Measurements from ENCODE around the gene IGFBP5.

Gene IGFBP5

DNA sequence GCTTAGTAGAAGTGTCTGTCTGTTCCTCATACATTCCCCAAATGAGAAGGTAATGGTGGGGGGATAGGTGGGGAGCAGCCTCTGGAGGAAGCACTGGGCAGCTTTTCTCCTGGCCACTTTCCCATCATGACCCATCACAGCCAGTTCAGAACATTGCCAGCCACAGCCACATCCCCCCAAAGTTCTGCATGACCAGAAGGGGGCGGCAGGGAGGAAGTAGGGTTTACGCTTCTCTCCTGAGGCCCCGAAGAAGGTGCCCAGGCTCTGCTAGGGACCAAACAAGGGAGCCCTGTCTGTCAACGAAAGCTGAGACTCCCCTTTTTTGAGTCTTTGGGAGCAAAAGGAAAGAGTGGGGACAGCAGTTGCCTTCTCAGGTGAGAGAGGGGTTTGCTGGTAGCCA lies 7.7 kb downstream of the IGFBP5 start:
- DNase-seq (ENCODE audit: low read depth): no peak

DNA sequence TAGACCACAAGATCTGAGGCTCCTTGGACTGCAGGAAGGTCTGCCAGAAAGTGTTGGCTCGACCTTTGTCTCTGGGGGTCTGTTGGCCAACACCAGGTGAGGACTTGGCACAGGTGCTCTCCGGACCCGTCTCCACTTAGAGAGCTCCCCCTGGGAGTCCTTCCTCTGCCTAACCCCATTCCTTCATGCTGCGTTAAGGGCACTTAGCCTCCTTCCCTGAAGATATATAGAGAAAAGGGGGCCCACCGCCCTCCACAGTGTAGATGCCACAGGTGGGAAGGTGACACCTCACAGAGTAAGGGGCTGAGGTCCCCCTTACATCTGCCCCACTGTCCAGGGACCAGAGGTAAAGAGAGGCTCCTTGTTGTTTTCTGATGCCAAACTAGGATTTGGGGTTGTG lies 8.2 kb downstream of the IGFBP5 start:
- DNase-seq (ENCODE audit: low read depth): no peak

DNA sequence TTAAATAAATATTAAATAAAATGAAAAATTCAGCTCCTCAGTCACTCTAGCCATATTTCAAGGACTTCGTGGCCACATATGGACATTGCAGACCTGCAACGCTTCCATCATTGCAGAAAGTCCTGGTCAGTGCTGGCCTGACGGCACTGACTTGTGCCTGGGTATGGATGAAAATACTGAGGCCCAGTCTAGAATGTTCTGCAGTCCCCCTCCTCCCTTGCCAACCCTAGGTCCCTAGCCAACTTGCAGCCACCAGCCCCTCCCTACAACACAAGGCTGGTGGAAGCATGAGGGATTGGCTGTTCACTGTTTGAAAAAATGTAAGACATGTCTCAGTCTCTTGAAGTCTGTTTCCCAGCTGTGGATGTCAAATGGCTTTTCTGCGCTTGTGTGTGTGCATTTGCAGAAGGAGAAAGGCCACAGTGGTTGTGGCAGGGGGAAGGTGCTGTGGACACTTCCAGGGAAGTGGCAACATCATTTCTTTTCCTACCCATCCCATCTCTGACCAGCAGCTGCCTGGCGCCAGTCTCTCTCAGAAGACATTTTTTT lies 9.9 kb downstream of the IGFBP5 start:
- no peak for DNase-seq (ENCODE audit: low read depth)

DNA sequence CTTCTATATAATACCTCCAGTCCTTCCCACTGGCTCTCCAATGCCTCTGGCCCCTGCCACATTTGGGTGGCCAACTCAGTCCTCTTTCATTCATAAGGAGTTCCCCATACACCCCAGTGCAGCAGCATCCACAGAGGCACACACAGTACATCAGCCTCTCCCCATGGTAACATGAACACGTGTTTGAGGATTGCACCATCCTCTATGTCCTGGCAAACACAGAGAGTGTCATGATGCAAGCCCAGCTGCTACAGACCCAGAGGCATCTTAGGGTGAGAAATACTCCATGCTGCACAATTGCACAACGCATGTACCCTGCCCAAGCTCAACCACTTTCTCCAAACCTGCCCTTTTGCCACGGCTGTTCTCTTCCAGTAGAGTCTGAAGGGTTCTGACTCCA lies 11.5 kb downstream of the IGFBP5 start:
- peak; percentile 94 for DNase-seq (ENCODE audit: low read depth)

DNA sequence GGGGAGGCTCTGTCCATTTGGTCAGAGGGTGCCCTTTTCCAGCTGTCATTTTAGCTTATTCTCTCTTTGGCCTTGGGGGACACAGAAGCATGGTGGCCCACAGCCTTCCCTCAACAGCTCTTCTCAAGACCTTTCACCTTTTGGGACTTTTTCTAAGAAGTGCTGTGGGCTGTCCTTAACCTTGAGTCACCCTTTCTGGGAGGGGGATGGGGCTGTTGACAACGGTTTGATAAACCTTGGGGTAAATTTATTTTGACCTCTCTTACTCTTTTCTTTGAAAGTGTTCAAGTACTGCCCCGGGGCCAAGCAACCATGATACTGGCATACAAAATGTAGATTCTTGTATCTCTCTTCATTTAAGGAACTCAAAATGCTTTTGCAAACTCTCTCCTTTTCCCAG lies 13.7 kb downstream of the IGFBP5 start:
- no peak for DNase-seq (ENCODE audit: low read depth)

DNA sequence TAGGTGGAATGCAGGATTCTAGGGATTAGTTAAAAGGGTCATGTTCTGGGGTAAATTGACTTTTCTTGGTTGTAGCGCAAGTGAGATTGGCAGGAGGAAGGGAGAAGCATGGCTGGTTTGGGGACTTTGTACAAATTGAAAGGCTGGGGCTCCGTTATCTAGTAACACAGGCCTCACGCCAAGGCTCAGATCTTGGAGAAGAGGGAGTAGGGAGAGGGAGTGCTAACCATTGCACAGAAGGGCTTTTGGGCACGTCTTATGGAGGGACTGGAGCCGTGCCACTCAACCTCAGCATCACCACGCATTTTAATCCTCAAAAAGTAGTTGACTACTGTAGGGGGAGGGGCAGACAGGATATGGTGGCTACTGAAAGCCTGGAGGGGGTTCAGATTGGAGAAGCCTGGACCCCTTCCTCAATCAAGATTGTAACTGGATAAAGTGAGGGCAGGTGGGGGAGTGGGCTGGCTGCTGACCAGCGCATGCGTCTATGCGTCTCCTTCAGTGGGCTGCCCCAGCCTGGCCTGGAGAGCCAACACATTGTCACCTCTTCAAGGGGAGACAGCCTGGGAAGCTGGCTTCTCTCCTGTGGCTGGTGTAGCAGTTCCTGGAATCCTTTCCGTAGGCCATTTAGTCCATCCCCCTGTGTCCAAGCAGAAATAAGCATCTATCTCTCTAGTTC lies 14.3 kb downstream of the IGFBP5 start:
- no peak for DNase-seq (ENCODE audit: low read depth)

DNA sequence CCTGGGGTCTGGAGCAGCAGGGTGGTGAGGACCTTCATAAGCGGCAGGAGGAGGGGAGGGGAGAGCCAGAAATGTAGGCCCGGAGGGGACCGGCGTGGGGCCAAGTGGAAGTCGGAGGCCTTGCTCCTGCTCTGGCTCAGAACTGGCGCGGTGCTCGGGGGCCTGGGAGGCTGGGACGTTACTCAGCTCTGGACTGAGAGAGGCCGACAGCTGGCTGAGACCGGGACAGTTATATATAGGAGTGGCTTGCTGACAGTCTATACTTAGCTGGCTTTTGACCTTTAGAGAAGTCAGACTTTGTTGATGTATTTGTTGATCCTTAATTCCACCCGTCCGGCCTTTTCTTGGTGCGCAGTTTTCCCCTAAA lies 15.7 kb downstream of the IGFBP5 start:
- DNase-seq (ENCODE audit: low read depth): no peak

DNA sequence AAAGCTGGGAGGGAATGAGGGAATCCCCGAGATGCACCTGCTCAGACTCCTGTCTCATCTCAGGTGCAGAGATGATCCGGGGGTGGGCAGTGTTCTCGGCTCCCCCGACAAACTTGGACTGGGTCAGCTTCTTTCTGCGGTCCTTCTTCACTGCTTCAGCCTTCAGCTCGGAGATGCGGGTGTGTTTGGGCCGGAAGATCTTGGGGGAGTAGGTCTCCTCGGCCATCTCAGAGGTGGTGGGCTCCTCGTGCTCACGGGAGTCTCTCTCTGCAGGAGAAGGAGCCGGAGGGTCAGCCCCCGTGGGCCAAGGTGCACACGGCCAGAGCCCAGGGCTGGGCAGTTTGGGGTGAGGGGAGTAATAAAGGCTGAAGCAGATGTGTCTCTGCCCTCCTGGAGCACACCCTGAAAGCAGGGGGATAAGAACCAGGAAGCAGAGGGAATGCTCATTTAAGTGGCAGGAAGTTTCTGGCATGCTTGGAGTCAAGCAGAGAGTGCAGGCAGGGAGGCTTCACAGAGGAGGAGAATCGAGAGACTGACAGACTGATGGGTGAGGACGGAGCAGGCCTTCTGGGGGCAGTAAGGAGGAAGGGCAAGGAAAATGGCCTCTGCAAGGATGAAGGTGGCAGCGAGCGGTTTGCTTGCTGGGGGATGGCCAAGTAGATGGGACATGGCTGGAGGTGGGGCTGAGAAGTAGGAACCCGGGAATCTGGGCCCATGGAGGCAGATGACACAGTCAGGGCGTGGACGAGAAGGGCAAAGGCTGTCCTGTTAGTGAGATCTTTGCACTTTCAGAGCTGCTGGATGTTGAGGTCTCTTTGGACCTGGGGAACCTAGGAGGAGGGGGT lies 16.3 kb downstream of the IGFBP5 start:
- DNase-seq (ENCODE audit: low read depth): no peak

DNA sequence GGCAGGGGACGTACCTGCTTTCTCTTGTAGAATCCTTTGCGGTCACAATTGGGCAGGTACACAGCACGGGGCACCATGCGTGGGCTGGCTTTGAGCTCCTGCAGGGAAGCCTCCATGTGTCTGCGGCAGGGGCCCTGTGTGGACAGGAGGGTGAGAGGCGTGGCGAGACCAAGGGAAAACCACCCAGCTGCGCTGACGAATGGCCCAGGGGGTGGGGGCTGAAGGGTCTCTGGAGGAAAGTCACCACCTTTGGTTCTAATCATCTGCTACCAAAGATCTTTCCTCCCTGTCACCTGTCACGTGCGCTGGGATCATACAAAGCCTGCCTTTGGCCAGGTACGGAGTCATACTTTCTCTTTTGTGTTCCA lies 17.3 kb downstream of the IGFBP5 start:
- DNase-seq (ENCODE audit: low read depth): no peak

DNA sequence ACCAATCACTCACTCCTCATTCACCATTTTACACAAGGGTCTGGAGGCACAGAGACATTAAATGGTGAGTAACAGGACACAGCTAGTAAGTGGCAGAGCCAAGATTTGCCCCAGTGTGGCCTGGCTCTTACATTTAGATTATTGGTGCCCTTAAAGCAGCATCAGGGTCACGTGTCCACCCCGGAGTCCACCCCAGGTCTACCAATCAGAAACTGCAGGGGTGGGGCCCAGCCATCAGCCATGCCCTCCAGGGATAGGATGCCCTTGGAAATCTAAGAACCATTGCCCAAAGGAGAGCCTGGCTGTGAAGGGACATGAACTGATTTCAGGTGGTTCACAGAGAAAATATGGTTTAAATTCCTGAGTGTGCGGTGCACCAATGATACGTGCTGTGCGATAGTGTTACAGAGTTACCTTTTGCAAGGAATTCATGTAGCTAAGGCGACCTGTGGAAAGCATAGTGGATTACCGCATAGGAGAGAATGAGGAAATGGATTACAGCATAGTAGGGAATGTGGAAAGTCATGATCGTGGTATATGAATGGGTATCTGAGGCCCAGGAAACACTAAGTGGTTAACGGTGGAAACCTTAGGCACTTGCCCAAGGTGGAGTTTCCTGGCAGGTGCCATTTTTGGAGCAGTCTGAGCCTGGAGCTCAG lies 17.8 kb downstream of the IGFBP5 start:
- DNase-seq (ENCODE audit: low read depth): no peak

DNA sequence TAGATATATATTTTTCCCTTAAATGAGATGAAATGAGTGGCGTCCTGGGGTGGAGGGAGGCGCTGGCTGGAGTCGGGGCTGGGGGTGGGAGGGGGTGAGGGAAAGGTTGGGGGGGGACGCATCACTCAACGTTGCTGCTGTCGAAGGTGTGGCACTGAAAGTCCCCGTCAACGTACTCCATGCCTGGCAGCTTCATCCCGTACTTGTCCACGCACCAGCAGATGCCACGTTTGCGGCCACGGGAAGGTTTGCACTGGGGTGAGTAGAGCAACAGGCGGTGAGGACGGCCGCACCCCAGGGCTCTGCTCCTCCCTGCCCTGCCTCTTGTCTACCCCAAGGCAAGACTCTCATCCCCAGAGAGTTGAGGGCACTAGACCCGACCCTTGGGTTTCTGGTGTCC lies 18.7 kb downstream of the IGFBP5 start:
- no peak for DNase-seq (ENCODE audit: low read depth)

DNA sequence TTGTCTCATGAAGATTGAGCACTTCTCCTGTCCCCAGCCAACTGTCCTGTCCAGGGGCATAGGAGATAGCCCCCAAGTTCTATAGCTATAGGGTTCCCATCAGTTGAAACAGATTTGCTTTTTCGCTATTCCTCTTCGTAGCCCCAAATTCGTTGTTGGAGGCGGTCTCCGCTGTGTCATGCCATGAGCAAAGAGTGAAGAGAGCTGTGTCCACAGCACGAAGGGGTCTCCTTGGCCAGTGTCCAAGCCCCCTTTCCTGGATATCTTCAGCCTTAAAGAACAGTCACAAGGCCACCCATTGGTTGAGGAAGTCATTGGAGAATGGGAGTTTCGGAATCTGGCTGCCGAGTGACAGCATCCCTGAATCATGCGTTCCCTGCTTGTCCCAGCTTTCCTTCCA lies 21.0 kb downstream of the IGFBP5 start:
- DNase-seq (ENCODE audit: low read depth): no peak

DNA sequence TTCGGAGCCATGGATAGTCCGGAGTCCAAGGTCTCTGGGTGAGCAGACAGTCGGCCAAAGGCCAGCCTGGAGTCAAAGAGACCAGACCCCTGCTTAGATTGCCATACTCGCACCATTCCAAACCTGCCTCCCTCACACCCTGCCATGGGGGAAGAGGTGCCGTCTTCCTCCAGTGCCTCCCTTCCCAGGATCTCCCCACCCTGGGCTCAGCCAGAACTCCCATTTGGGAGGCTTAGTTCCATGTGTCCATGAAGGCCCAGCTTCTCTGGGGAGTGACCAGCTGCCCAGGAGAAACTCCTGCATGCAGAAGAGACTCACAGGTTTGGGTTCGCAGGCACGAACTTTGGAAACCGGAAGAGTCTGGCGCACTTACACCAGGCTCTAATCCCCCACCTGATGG lies 21.7 kb downstream of the IGFBP5 start:
- no peak for DNase-seq (ENCODE audit: low read depth)

DNA sequence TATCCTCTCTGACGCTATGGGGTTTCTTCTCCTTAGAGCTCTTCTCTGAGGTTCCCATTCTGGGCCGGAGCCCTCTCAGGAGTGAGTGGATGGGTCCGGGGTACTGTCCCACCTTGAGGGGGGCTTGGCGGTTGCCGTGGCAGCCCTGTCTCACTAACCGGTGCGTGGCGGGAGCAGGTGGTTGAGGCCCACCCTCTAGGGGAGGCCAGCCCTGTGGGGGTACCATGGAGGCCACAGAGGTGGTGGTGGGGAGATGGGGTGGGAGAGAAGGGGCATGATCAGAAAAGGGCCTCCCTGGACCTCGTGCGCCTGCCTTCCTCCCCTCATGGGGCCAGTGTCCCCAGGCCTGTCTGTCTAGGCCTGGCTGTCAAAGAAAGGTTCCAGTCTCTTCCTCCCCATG lies 22.3 kb downstream of the IGFBP5 start:
- DNase-seq (ENCODE audit: low read depth): no peak

DNA sequence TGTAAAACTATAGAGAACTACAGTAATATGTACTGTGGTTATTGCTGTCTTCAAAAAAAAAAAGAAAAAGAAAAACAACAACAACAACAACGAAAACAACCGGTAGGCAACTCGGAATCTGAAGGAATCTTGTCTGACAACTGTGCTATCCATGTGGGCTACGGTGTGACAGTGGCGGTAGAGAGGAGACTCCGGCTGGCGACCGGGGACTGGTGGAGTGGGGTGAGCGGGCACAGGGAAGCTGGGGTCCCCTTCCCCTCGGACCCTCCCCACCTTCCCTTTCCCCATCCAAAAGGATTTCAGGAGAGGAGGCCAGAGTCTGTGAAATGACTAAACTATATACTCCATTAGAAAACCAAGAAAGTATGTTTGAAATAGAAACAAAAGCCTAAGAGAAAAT lies 22.9 kb downstream of the IGFBP5 start:
- DNase-seq (ENCODE audit: low read depth): no peak

DNA sequence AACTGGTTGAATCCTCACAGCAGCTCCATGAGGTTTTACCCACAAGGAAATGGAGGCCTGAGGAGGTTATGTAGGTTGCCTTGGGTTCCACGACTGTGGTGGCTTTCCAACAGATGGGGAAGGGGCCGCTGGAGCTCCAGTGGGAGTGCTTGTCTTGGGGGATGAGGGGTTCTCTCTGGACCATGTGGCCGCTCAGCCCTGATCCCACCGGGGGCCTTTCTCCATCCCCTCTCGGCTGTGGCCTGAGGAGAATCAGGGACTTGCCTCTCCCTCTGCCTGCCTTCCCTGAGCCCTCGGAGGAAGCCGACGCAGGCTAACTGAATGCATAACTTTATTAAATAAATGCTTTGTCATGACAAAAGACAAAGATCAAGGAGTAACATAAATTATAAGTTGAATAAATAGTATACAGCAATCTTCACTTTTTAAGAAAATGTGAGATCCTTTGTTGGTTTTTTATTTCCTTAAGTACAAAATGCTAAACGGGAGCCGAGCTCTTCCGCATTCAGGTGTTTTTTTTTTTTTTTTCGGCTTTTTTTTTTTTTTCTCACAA lies 23.5 kb downstream of the IGFBP5 start:
- no peak for DNase-seq (ENCODE audit: low read depth)

DNA sequence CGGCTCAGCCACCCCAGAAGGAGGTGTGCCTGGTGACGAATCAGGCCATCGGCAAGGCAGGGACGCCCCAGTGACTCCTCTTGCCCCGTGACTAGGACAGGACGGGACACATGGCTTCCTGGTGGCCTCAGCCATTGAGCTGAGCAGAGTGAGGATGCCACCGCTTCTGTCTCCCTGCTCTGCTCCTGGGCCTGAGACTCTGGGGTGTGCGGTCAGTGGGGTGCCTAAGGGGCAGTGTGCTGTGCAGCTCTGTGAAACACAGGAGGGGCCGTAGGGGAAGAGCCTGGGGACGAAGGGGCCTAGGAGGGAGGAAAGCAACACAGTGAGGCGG lies 24.3 kb downstream of the IGFBP5 start:
- no peak for DNase-seq (ENCODE audit: low read depth)

DNA sequence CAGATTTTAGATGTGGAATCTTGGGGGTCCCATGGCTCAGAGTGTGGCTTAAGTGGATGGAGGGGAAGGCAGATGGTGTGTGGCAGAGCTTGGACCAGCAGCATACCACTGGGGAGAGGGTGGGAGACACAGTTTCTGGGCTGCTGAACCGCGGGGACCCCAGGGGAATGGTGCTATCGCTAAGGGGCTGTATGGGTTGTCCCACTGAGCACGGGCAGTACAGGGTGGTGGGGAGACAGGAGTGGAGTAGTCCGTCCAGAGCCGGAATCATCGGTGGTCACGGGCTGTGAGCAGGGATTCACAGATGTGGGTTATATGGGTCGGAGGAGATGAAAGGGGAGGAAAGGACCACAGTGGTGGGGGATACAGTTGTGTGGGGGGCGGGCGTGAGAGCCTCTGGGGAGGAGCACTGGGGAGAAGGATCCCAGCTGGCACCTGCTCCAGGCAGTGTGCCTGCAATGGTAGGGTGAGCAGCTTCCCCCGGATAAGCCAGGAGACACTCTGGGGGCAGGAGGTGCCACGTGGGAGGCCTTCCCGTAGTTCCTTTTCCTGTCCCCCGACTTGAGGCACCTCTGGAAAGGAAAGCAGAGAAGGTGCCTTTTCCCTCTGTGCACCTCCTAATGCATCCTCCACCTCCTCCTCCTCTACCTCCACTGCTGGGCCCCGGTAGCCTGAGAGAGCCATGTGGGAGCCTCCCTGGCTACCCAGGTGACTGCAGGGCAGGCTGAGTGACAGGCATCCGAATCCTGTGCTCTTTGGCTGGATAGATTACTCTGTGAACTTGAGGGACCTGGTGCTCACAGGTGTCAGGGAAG lies 24.9 kb downstream of the IGFBP5 start:
- no peak for DNase-seq (ENCODE audit: low read depth)

DNA sequence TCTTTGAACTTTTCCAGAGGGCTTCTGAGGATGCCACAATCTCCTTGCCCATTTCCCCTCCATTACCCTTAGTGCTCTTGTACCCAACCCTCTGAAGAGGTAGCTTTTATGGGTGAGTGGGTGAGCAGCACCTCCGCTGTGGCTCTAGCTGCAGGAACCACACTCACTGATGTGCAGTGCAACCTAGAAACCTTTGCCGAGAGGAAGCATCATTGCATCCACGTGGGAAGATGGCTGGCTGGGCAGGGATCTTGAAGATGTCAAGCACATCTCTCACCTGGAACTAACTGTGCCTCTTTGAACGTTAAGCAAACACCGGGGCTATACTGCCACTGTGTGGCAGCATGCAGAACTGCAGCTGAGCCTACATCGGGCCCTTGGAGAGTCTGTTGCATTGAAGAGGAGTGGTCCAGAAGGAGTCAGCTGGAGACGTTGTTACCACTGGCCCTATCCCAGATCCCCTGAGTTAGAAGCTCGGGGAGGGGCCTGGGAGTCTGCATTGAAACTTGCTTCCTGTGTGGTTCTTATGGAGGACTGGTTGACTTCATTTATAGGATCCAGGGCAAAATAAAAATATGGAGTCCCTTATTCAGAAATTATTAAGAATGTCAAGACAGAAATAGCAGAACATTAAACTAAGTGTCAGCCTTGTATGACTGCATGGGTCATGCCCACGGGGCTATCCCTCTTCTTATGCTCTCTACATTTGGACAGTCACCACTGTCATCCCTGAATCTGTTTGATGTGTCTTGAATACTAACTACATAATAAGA lies 28.7 kb downstream of the IGFBP5 start:
- DNase-seq (ENCODE audit: low read depth): peak; percentile 30

DNA sequence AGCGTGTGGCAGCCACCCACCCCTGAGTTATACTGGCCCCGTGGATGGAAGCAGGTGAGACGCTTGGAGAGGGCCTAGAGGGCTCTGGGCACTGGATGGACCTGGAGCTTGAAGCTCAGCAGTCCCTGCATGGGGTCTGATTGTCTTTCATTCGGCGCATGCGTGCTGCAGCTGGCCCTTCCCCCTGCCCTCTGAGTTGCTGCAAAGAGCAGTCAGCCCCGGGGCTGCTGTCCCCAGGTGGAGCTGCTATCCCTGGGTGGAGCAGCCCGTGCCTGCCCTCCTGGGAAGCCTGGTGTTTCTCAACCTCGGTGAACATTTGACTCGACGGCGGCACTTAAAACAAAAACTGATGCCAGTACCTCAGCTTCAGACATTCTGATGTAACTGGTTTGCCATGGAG lies 29.6 kb downstream of the IGFBP5 start:
- no peak for DNase-seq (ENCODE audit: low read depth)

DNA sequence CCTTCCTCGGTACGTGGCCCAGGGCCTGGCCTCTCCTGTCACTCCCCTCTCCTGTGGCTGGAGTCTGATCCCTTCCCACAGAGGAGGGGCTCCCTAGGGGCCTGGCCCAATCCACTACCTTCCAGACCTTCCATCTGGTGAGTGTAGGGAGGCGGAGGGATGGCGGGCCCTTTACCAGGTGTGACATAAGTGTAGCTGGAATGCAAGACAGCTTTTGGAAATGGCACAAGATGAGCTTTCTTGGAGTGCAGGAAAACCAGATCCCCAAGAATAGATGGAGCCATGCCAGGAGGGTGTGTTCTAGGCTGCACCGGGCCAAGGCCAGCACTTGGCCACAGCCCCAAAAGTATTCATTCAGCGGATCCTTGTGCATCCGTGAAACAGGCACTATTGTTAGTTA lies 30.1 kb downstream of the IGFBP5 start:
- no peak for DNase-seq (ENCODE audit: low read depth)

Data from stromal cell of bone marrow (primary cell).